ENCODE results near the gene EPS15.

DNA sequence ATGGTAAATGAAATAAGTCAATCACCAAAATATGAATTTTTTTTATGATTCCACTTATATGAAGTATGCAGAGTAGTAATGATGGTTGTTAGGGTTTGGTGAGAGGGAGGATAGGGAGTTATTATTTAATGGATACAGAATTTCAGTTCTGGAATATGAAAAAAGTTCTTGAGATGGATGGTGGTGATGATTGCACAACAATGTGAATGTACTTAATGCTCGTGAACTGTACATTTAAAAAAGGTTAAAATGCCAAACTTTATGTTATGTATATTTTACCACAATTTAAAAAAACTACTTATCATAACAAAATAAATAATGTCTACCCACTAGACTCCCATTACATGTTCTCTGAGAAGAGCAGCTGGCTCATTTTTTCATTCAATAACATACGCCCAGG lies 133.3 kb downstream of the EPS15 start:
- TF ChIP-seq ELK4 (IDR thresholded peaks at IDR 0.05; ENCODE audit: borderline replicate concordance, low read depth, low read length) = no peak
- TF ChIP-seq ZNF677 (tag by site-specific recombination; IDR thresholded peaks at IDR 0.05) = no peak
- TF ChIP-seq, protein P1, sequence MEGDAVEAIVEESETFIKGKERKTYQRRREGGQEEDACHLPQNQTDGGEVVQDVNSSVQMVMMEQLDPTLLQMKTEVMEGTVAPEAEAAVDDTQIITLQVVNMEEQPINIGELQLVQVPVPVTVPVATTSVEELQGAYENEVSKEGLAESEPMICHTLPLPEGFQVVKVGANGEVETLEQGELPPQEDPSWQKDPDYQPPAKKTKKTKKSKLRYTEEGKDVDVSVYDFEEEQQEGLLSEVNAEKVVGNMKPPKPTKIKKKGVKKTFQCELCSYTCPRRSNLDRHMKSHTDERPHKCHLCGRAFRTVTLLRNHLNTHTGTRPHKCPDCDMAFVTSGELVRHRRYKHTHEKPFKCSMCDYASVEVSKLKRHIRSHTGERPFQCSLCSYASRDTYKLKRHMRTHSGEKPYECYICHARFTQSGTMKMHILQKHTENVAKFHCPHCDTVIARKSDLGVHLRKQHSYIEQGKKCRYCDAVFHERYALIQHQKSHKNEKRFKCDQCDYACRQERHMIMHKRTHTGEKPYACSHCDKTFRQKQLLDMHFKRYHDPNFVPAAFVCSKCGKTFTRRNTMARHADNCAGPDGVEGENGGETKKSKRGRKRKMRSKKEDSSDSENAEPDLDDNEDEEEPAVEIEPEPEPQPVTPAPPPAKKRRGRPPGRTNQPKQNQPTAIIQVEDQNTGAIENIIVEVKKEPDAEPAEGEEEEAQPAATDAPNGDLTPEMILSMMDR (tag by site-specific recombination; IDR thresholded peaks at IDR 0.05) = no peak
- TF ChIP-seq RBAK (tag by site-specific recombination; IDR thresholded peaks at IDR 0.05) = no peak
- no peak for TF ChIP-seq ZNF549 (tag by site-specific recombination; IDR thresholded peaks at IDR 0.05)
- no peak for TF ChIP-seq ZNF837 (tag by site-specific recombination; IDR thresholded peaks at IDR 0.05)
- TF ChIP-seq, protein P2, sequence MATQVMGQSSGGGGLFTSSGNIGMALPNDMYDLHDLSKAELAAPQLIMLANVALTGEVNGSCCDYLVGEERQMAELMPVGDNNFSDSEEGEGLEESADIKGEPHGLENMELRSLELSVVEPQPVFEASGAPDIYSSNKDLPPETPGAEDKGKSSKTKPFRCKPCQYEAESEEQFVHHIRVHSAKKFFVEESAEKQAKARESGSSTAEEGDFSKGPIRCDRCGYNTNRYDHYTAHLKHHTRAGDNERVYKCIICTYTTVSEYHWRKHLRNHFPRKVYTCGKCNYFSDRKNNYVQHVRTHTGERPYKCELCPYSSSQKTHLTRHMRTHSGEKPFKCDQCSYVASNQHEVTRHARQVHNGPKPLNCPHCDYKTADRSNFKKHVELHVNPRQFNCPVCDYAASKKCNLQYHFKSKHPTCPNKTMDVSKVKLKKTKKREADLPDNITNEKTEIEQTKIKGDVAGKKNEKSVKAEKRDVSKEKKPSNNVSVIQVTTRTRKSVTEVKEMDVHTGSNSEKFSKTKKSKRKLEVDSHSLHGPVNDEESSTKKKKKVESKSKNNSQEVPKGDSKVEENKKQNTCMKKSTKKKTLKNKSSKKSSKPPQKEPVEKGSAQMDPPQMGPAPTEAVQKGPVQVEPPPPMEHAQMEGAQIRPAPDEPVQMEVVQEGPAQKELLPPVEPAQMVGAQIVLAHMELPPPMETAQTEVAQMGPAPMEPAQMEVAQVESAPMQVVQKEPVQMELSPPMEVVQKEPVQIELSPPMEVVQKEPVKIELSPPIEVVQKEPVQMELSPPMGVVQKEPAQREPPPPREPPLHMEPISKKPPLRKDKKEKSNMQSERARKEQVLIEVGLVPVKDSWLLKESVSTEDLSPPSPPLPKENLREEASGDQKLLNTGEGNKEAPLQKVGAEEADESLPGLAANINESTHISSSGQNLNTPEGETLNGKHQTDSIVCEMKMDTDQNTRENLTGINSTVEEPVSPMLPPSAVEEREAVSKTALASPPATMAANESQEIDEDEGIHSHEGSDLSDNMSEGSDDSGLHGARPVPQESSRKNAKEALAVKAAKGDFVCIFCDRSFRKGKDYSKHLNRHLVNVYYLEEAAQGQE (tag by site-specific recombination; IDR thresholded peaks at IDR 0.05) = no peak
- no peak for TF ChIP-seq ZNF133 (tag by site-specific recombination; IDR thresholded peaks at IDR 0.05)
- TF ChIP-seq MYNN (tag by site-specific recombination; IDR thresholded peaks at IDR 0.05; ENCODE audit: borderline replicate concordance) = no peak
- TF ChIP-seq SALL2 (tag by site-specific recombination; IDR thresholded peaks at IDR 0.05; ENCODE audit: borderline replicate concordance) = no peak
- no peak for TF ChIP-seq ZSCAN18 (tag by site-specific recombination; IDR thresholded peaks at IDR 0.05)
